ENCODE results near the gene CYB561D2. TPM values are rescaled to one million over a fixed set of nuclear protein-coding genes. Genes with fewer than 3 reads are reported as not detected.

The CYB561D2 gene
- total and polyA plus RNA-seq, 9 of the 15 experiments (the other 6 are each of a cell fraction or from before 2014, with no cell fraction given): 4.2 to 16.6 (median 9.4) TPM

GRCh38 chr3:50358911-50359759, 8.5 kb downstream of the CYB561D2 start, which contains the start of gene TMEM115 (continued):
- TF ChIP-seq, protein P1, sequence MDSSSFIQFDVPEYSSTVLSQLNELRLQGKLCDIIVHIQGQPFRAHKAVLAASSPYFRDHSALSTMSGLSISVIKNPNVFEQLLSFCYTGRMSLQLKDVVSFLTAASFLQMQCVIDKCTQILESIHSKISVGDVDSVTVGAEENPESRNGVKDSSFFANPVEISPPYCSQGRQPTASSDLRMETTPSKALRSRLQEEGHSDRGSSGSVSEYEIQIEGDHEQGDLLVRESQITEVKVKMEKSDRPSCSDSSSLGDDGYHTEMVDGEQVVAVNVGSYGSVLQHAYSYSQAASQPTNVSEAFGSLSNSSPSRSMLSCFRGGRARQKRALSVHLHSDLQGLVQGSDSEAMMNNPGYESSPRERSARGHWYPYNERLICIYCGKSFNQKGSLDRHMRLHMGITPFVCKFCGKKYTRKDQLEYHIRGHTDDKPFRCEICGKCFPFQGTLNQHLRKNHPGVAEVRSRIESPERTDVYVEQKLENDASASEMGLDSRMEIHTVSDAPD (CRISPR knock-in tag; IDR thresholded peaks at IDR 0.05): no peak
- TF ChIP-seq, protein P2, sequence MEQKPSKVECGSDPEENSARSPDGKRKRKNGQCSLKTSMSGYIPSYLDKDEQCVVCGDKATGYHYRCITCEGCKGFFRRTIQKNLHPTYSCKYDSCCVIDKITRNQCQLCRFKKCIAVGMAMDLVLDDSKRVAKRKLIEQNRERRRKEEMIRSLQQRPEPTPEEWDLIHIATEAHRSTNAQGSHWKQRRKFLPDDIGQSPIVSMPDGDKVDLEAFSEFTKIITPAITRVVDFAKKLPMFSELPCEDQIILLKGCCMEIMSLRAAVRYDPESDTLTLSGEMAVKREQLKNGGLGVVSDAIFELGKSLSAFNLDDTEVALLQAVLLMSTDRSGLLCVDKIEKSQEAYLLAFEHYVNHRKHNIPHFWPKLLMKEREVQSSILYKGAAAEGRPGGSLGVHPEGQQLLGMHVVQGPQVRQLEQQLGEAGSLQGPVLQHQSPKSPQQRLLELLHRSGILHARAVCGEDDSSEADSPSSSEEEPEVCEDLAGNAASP (IDR thresholded peaks at IDR 0.05): no peak
- no peak for TF ChIP-seq ETS2 (tag; IDR thresholded peaks at IDR 0.05; ENCODE audit: borderline replicate concordance, poor library complexity, severe bottlenecking)
- TF ChIP-seq MTF1 (CRISPR knock-in tag; IDR thresholded peaks at IDR 0.05; ENCODE audit: borderline replicate concordance): no peak
- peak; percentile 82 for TF ChIP-seq L3MBTL2 (IDR thresholded peaks at IDR 0.05)
- no peak for TF ChIP-seq PHF20 (IDR thresholded peaks at IDR 0.05; ENCODE audit: partially characterized antibody)
- no peak for TF ChIP-seq EHMT2 (IDR thresholded peaks at IDR 0.05)
- TF ChIP-seq RAD51 (IDR thresholded peaks at IDR 0.05; ENCODE audit: borderline replicate concordance, low read depth): no peak
- TF ChIP-seq, protein P3, sequence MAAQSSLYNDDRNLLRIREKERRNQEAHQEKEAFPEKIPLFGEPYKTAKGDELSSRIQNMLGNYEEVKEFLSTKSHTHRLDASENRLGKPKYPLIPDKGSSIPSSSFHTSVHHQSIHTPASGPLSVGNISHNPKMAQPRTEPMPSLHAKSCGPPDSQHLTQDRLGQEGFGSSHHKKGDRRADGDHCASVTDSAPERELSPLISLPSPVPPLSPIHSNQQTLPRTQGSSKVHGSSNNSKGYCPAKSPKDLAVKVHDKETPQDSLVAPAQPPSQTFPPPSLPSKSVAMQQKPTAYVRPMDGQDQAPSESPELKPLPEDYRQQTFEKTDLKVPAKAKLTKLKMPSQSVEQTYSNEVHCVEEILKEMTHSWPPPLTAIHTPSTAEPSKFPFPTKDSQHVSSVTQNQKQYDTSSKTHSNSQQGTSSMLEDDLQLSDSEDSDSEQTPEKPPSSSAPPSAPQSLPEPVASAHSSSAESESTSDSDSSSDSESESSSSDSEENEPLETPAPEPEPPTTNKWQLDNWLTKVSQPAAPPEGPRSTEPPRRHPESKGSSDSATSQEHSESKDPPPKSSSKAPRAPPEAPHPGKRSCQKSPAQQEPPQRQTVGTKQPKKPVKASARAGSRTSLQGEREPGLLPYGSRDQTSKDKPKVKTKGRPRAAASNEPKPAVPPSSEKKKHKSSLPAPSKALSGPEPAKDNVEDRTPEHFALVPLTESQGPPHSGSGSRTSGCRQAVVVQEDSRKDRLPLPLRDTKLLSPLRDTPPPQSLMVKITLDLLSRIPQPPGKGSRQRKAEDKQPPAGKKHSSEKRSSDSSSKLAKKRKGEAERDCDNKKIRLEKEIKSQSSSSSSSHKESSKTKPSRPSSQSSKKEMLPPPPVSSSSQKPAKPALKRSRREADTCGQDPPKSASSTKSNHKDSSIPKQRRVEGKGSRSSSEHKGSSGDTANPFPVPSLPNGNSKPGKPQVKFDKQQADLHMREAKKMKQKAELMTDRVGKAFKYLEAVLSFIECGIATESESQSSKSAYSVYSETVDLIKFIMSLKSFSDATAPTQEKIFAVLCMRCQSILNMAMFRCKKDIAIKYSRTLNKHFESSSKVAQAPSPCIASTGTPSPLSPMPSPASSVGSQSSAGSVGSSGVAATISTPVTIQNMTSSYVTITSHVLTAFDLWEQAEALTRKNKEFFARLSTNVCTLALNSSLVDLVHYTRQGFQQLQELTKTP (IDR thresholded peaks at IDR 0.05; ENCODE audit: low read depth in 1 of 2, partially characterized antibody in 2 of 2): peak in 1 of 2 experiments; percentile 98
- no peak for TF ChIP-seq ZFP36 (IDR thresholded peaks at IDR 0.05; ENCODE audit: low read depth, low read length, partially characterized antibody)
- TF ChIP-seq RB1 (IDR thresholded peaks at IDR 0.05; ENCODE audit: low read depth): no peak; the same call in 1 of the 2 replicates
- peak; percentile 71; the same call in 1 of the 2 replicates for TF ChIP-seq ELF2 (CRISPR knock-in tag; IDR thresholded peaks at IDR 0.05)
- TF ChIP-seq RFX1 (IDR thresholded peaks at IDR 0.05): no peak
- peak; percentile 54; the same call in 1 of the 2 replicates for TF ChIP-seq MYC (IDR thresholded peaks at IDR 0.05; ENCODE audit: low read depth, low read length)
- TF ChIP-seq MYC (CRISPR knock-in tag; IDR thresholded peaks at IDR 0.05; ENCODE audit: borderline replicate concordance, low read depth): no peak
- TF ChIP-seq FOXP1 (CRISPR knock-in tag; IDR thresholded peaks at IDR 0.05): no peak
- TF ChIP-seq TRIM25 (IDR thresholded peaks at IDR 0.05; ENCODE audit: borderline replicate concordance): no peak
- TF ChIP-seq NR1H2 (CRISPR knock-in tag; IDR thresholded peaks at IDR 0.05): no peak
